Measurements from ENCODE around the gene METTL15.

DNA sequence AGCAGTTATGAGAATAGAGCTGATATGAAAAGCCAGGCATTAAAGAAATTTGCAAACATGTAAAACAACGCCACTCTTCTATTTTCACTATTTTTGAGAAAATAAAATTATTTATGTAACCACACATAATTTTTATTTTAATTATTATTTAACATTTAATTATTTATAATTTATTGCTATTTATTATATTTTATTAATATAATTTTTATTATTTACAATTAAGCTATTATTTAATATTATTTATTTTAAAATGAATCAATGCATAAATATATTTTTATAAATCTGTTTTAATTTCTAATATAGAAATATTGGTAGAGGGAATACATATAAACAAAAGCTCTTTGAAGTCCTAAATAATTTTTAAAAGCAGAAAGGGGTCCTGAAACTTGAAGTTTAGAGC, 36.9 kb upstream of the METTL15 start:
- TF ChIP-seq, protein P1, sequence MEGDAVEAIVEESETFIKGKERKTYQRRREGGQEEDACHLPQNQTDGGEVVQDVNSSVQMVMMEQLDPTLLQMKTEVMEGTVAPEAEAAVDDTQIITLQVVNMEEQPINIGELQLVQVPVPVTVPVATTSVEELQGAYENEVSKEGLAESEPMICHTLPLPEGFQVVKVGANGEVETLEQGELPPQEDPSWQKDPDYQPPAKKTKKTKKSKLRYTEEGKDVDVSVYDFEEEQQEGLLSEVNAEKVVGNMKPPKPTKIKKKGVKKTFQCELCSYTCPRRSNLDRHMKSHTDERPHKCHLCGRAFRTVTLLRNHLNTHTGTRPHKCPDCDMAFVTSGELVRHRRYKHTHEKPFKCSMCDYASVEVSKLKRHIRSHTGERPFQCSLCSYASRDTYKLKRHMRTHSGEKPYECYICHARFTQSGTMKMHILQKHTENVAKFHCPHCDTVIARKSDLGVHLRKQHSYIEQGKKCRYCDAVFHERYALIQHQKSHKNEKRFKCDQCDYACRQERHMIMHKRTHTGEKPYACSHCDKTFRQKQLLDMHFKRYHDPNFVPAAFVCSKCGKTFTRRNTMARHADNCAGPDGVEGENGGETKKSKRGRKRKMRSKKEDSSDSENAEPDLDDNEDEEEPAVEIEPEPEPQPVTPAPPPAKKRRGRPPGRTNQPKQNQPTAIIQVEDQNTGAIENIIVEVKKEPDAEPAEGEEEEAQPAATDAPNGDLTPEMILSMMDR (IDR thresholded peaks at IDR 0.05): no peak
- no peak for TF ChIP-seq EP300 (IDR thresholded peaks at IDR 0.05)

Data from ovary (tissue), 3 donors.